Endothelial cell of umbilical vein (primary cell): ENCODE measurements around the gene ZNF527.

Experiments
- JUN ChIP-seq: IDR thresholded peaks from 2 replicates; pipeline ENCODE4 v1.6.1; 2011; ENCODE audit warnings: borderline replicate concordance, low read depth; ENCODE audit not compliant: insufficient read length, insufficient read depth
- POLR2A ChIP-seq: IDR thresholded peaks from 2 replicates; pipeline ENCODE4 v1.6.1; 2012; ENCODE audit warnings: low read depth, mild to moderate bottlenecking, control low read depth, low read length
- TF ChIP-seq, protein P1 (sequence below), 2 donors: IDR thresholded peaks; 1 replicate in 1 of 2; 2 replicates in 1 of 2; pipeline ENCODE4 v1.5.1; 2011; ENCODE audit warnings: low read length in 2 of 2, mild to moderate bottlenecking in 2 of 2, moderate library complexity in 2 of 2, control low read depth in 1 of 2, inconsistent platforms in 1 of 2, low read depth in 1 of 2; ENCODE audit not compliant: insufficient read depth in 1 of 2; ENCODE audit errors: extremely low read depth in 1 of 2

DNA sequence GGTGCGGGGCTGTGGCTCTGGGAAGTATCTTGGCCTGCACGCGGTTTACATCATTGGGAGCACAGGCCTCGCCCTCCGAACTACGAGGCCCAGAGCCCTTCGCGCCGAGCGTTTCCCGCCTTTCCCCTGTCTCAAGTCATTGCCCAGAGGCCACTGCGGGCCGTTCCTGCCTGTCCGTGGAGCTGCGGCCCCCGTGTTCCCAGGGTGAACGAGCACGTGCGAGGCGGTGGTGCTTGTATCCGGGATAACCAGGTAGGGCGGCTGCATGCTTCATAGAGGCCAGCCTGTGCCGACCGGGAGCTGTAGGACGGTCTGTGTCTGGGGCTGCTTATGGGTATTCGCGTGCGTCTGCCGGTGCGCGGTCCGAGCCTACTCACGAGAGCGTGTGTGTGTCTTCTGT, 32.5 kb downstream of the ZNF527 start:
- TF ChIP-seq, protein P1, sequence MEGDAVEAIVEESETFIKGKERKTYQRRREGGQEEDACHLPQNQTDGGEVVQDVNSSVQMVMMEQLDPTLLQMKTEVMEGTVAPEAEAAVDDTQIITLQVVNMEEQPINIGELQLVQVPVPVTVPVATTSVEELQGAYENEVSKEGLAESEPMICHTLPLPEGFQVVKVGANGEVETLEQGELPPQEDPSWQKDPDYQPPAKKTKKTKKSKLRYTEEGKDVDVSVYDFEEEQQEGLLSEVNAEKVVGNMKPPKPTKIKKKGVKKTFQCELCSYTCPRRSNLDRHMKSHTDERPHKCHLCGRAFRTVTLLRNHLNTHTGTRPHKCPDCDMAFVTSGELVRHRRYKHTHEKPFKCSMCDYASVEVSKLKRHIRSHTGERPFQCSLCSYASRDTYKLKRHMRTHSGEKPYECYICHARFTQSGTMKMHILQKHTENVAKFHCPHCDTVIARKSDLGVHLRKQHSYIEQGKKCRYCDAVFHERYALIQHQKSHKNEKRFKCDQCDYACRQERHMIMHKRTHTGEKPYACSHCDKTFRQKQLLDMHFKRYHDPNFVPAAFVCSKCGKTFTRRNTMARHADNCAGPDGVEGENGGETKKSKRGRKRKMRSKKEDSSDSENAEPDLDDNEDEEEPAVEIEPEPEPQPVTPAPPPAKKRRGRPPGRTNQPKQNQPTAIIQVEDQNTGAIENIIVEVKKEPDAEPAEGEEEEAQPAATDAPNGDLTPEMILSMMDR (IDR thresholded peaks at IDR 0.05; ENCODE audit: extremely low read depth in 1 of 2, insufficient read depth in 1 of 2, low read depth in 1 of 2, low read length in 2 of 2), result no peak
- no peak for TF ChIP-seq POLR2A
- TF ChIP-seq JUN, result no peak
